Activated naive CD8-positive, alpha-beta T cell treated with anti-CD3 and anti-CD28 coated beads for 36 hours (primary cell): ENCODE results near the gene CEP20. TPM values are rescaled to one million over a fixed set of nuclear protein-coding genes. Genes with fewer than 3 reads are reported as not detected.

Source experiments
- DNase-seq: peaks from one replicate; pipeline ENCODE4 v3.0.0; 2021
- H3K27ac Mint-ChIP-seq: one replicate; pipeline ENCODE4 v1.8.0; 2022; ENCODE audit warnings: mild to moderate bottlenecking, moderate library complexity, mixed read lengths
- H3K27me3 Mint-ChIP-seq: one replicate; pipeline ENCODE4 v1.8.0; 2022; ENCODE audit warnings: mild to moderate bottlenecking, mixed read lengths
- H3K36me3 Mint-ChIP-seq: one replicate; pipeline ENCODE4 v1.8.0; 2021; ENCODE audit warnings: mild to moderate bottlenecking, mixed read lengths
- H3K4me1 Mint-ChIP-seq: one replicate; pipeline ENCODE4 v1.8.0; 2021; ENCODE audit warnings: mixed read lengths
- H3K4me3 Mint-ChIP-seq: one replicate; pipeline ENCODE4 v1.8.0; 2022; ENCODE audit warnings: mild to moderate bottlenecking, moderate library complexity, mixed read lengths
- H3K9me3 Mint-ChIP-seq: one replicate; pipeline ENCODE4 v1.8.0; 2022; ENCODE audit warnings: mixed read lengths
- total RNA-seq, 2 experiments: library from RNA; stranded (reverse); gene quantifications; one replicate each; pipeline ENCODE4 v1.2.3, GENCODE V29; 2021

Gene CEP20
- total RNA-seq, 2 experiments from 2014 or later: 37.5 to 44.9 TPM

DNA sequence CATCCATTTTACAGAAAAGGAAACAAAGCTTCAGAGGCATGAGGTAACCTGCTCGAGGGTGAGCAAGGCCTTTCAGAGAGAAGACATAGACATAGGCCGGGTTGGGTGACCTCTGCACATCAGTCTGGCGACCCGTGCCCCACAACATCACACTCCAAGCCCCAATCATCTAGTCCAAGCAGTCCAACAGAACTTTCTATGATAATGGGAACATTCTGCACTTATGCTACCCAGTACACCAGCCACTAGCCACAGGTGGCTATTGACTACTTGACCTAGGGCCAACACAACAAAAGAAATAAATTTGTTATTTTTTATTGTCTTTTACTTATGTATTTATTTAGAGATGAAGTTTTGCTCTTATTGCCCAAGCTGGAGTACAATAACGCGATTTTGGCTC lies 52.3 kb downstream of the CEP20 start:
- Mint-ChIP-seq H3K36me3 (no peaks in the 10 kb centered on the region), H3K27ac (no peak overlapping the region)

GRCh38 chr16:15835136-15835878 lies 53.1 kb downstream of the CEP20 start:
- Mint-ChIP-seq H3K36me3 (no peaks in the 10 kb centered on the region), H3K9me3 (no peaks in the 10 kb centered on the region), H3K27ac (no peak overlapping the region), H3K27me3 (no peaks in the 10 kb centered on the region), H3K4me1 (peaks cover 5% of the 10 kb centered on the region), H3K4me3 (no peak overlapping the region)
- no peak for DNase-seq

More for the DNA sequence above, 52.3 kb downstream of the CEP20 start:
- H3K27me3 Mint-ChIP-seq: no peaks in the 10 kb centered on the region
- H3K4me1 Mint-ChIP-seq: peaks cover 5% of the 10 kb centered on the region
- H3K4me3 Mint-ChIP-seq: no peak overlapping the region
- no peak for DNase-seq
- H3K9me3 Mint-ChIP-seq: no peaks in the 10 kb centered on the region

- Mint-ChIP-seq H3K4me1 (peaks cover 5% of the 10 kb centered on the region), H3K27me3 (no peaks in the 10 kb centered on the region), H3K27ac (no peak overlapping the region), H3K4me3 (no peak overlapping the region), H3K9me3 (no peaks in the 10 kb centered on the region), H3K36me3 (no peaks in the 10 kb centered on the region)
- DNase-seq: no peak
Observed at GRCh38 chr16:15834502-15834901, 53.9 kb downstream of the CEP20 start.

DNA sequence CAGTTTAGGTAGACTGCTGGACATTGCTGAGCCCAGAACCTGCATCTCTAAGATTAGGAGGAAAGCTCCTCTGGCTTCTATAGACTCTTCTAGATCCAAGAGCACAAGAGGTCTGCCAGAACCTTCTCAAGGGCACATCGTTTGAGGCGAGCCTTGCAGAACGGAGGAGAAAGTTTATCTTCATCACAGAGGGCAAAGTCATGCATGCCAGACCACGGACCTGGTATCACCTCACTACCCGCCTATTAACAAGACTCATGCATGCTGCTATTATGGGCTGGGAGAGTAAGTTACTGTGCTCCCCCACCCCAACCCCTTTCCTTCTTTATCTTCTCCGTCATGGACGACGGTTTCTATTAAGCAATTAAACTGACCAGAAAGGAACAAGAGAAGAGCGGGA lies 54.9 kb downstream of the CEP20 start:
- no peak overlapping the region for H3K27ac Mint-ChIP-seq
- no peaks in the 10 kb centered on the region for H3K27me3 Mint-ChIP-seq
- H3K36me3 Mint-ChIP-seq: no peaks in the 10 kb centered on the region
- H3K9me3 Mint-ChIP-seq: no peaks in the 10 kb centered on the region
- H3K4me3 Mint-ChIP-seq: no peak overlapping the region
- H3K4me1 Mint-ChIP-seq: peaks cover 5% of the 10 kb centered on the region
- DNase-seq: no peak

DNA sequence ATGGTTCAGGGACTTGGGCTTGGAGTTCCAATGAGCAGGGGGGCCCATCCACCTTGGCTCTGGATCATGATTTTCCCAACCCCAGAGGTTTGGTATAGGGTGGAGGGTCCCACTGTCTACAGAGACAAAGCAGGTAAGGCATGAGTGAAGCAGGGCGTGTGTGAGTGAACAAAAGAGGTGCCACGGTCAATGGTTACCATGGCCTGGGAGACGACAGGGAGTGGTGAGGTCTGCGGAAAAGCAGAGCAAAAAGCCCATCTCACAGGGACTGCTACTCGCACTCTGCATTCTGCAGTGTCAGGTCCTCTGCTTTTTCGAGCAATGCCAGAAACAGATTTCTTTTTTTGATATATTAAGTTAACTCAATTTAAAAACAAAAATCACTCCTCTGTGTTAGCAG lies 56.2 kb downstream of the CEP20 start:
- Mint-ChIP-seq H3K27ac (no peak overlapping the region), H3K4me3 (no peak overlapping the region), H3K9me3 (no peaks in the 10 kb centered on the region), H3K4me1 (peaks cover 5% of the 10 kb centered on the region), H3K27me3 (no peaks in the 10 kb centered on the region), H3K36me3 (no peaks in the 10 kb centered on the region)
- DNase-seq: no peak

DNA sequence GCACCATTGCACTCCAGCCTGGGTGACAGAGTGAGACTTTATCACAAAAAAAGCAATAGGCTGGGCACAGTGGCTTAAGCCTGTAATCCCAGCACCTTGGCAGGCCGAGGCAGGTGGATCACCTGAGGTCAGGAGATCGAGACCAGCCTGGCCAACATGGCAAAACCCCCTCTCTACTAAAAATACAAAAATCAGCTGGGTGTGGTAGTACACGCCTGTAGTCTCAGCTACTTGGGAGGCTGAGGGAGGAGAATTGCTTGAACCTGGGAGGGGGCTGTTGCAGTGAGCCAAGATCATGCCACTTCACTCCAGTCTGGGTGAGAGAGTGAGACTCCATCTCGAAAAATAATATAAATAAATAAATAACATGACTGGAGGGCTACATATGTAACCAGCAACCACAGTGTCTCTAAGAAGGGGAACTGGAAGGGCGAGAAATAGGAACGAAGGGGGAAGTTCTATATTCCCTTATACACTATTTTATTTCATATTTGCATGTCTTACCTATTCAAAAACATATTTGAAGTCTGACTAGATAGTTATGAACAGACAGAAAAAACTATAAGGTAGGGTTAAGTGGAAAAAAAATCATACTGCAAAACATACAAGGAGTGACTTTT lies 57.5 kb downstream of the CEP20 start:
- Mint-ChIP-seq H3K27ac (no peak overlapping the region), H3K4me1 (peaks cover 5% of the 10 kb centered on the region), H3K4me3 (no peak overlapping the region), H3K9me3 (no peaks in the 10 kb centered on the region), H3K27me3 (no peaks in the 10 kb centered on the region), H3K36me3 (no peaks in the 10 kb centered on the region)
- DNase-seq: no peak

GRCh38 chr16:15829460-15829859 lies 58.9 kb downstream of the CEP20 start:
- DNase-seq: no peak
- Mint-ChIP-seq H3K27ac (no peak overlapping the region), H3K36me3 (no peaks in the 10 kb centered on the region), H3K27me3 (no peaks in the 10 kb centered on the region), H3K4me1 (no peaks in the 10 kb centered on the region), H3K4me3 (no peak overlapping the region), H3K9me3 (no peaks in the 10 kb centered on the region)

DNA sequence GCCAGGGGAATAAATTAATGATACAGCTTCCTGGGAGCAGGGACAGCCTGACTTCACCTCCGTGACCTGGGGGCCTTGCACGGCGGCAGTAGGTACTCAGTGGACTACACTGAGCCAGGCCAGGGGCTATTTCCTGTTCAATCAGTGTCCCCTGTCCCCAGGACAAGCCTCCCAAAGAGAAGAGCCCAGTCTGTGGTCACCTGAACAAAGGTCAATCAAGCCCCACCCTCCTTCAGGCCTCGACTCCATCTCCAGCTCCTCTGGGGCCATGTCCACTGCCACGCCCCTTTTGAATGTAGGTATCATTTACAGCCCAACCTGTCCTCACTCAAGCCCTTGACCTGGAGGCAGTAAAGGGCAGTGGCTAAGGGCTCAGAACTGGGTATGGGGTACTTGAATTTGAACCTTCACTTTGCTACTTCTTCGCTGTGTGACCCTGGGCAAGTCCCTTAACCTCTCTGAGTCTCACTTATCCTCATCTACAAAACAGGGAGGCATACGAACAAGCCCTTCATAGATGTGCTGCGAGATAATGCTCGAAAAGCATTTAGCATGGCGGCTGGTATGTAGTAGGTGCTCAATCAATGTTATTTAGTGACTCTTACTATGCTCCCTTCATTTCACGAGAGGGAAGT lies 60.6 kb downstream of the CEP20 start:
- peaks cover 3% of the 10 kb centered on the region for H3K27me3 Mint-ChIP-seq
- H3K27ac Mint-ChIP-seq: no peak overlapping the region
- no peaks in the 10 kb centered on the region for H3K36me3 Mint-ChIP-seq
- DNase-seq: no peak
- no peaks in the 10 kb centered on the region for H3K9me3 Mint-ChIP-seq
- no peaks in the 10 kb centered on the region for H3K4me1 Mint-ChIP-seq
- no peak overlapping the region for H3K4me3 Mint-ChIP-seq

GRCh38 chr16:15827299-15827698 lies 61.1 kb downstream of the CEP20 start:
- Mint-ChIP-seq H3K27ac (no peak overlapping the region), H3K4me3 (no peak overlapping the region), H3K9me3 (no peaks in the 10 kb centered on the region)

GRCh38 chr16:15825750-15826305 lies 62.6 kb downstream of the CEP20 start:
- H3K36me3 Mint-ChIP-seq: no peaks in the 10 kb centered on the region
- no peaks in the 10 kb centered on the region for H3K4me1 Mint-ChIP-seq
- peaks cover 3% of the 10 kb centered on the region for H3K27me3 Mint-ChIP-seq
- no peak overlapping the region for H3K27ac Mint-ChIP-seq
- no peaks in the 10 kb centered on the region for H3K9me3 Mint-ChIP-seq
- H3K4me3 Mint-ChIP-seq: no peak overlapping the region
- DNase-seq: no peak

More at GRCh38 chr16:15827299-15827698, 61.1 kb downstream of the CEP20 start:
- no peaks in the 10 kb centered on the region for H3K4me1 Mint-ChIP-seq
- no peaks in the 10 kb centered on the region for H3K36me3 Mint-ChIP-seq
- no peak for DNase-seq
- peaks cover 3% of the 10 kb centered on the region for H3K27me3 Mint-ChIP-seq

DNA sequence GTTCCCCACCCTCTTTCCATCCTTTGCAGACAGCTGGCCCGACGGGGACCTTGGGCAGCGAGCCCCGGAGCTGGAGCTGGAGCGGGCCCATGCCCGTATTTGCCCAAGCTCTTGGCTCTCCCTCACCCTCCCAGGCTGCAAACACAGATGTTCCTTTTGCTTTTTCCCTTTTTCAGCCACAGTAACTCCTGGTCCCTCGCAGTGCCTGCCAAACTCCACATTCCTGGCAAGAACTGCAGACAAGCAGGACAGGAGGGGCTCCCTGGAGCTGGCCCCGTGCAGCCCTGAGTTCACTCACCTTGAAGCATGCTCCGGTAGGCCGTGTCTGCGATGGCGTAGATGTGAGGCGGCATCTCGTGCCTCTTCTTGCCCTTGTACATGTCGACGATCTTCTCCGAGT lies 65.4 kb downstream of the CEP20 start:
- no peak overlapping the region for H3K4me3 Mint-ChIP-seq
- no peaks in the 10 kb centered on the region for H3K9me3 Mint-ChIP-seq
- H3K27ac Mint-ChIP-seq: no peak overlapping the region

GRCh38 chr16:15820837-15821236 lies 67.6 kb downstream of the CEP20 start:
- Mint-ChIP-seq H3K4me1 (no peaks in the 10 kb centered on the region), H3K9me3 (peaks cover 4% of the 10 kb centered on the region)

More for the DNA sequence above, 65.4 kb downstream of the CEP20 start:
- no peak for DNase-seq
- Mint-ChIP-seq H3K36me3 (no peaks in the 10 kb centered on the region), H3K27me3 (peaks cover 3% of the 10 kb centered on the region), H3K4me1 (no peaks in the 10 kb centered on the region)

GRCh38 chr16:15819046-15819445 lies 69.4 kb downstream of the CEP20 start:
- Mint-ChIP-seq H3K4me1 (no peaks in the 10 kb centered on the region), H3K9me3 (peaks cover 10% of the 10 kb centered on the region), H3K27me3 (peaks cover 3% of the 10 kb centered on the region), H3K4me3 (no peak overlapping the region), H3K36me3 (peaks cover 2% of the 10 kb centered on the region), H3K27ac (no peak overlapping the region)
- DNase-seq: no peak

More at GRCh38 chr16:15820837-15821236, 67.6 kb downstream of the CEP20 start:
- Mint-ChIP-seq H3K36me3 (peaks cover 2% of the 10 kb centered on the region), H3K4me3 (no peak overlapping the region), H3K27ac (no peak overlapping the region), H3K27me3 (peaks cover 3% of the 10 kb centered on the region)
- DNase-seq: no peak

GRCh38 chr16:15817446-15817845 lies 71.0 kb downstream of the CEP20 start:
- no peak overlapping the region for H3K27ac Mint-ChIP-seq
- no peak overlapping the region for H3K4me3 Mint-ChIP-seq
- peaks cover 2% of the 10 kb centered on the region for H3K36me3 Mint-ChIP-seq
- peaks cover 10% of the 10 kb centered on the region for H3K9me3 Mint-ChIP-seq
- DNase-seq: no peak
- no peaks in the 10 kb centered on the region for H3K4me1 Mint-ChIP-seq
- peaks cover 3% of the 10 kb centered on the region for H3K27me3 Mint-ChIP-seq

- peaks cover 3% of the 10 kb centered on the region for H3K27me3 Mint-ChIP-seq
- no peak overlapping the region for H3K27ac Mint-ChIP-seq
- no peak overlapping the region for H3K4me3 Mint-ChIP-seq
- no peaks in the 10 kb centered on the region for H3K4me1 Mint-ChIP-seq
- peaks cover 10% of the 10 kb centered on the region for H3K9me3 Mint-ChIP-seq
- no peak for DNase-seq
- H3K36me3 Mint-ChIP-seq: peaks cover 2% of the 10 kb centered on the region
Observed at GRCh38 chr16:15816228-15816627, 72.2 kb downstream of the CEP20 start.
